GM19035 (cell line): ENCODE results near the gene RAD1.

Experiments used
- ATAC-seq: cut with Tn5 transposase; IDR thresholded peaks from one replicate; pipeline ENCODE4 v1.9.1; 2021; ENCODE audit not compliant: unreplicated experiment

RAD1 gene

GRCh38 chr5:34867660-34868059 is 47.6 kb downstream of the RAD1 start:
- ATAC-seq = no peak

DNA sequence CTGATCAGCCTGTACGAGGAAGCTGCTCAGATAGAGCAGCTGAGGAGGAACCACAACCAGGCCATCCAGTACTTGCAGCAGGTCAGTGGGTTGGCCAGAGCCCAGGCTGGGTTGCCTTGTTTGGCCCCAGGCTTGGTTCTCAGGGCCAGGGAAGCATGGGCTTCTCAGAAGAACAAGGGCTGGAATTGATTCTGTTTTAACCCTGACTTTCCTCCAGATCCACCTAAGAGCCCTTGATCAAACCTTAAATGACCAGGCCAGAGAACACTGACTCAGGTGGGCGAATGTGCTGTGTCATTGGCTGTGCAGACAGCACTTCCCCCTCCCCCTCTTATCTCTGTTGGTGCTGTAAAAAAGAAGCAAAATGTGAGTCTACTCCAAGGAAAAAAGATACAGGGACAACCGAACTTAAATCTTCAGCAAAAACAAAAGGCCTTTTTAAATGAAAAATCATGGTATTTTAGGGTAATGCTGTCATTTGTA is 48.3 kb downstream of the RAD1 start:
- no peak for ATAC-seq

- ATAC-seq = no peak
These were observed 50.2 kb downstream of the RAD1 start for GRCh38 chr5:34865091-34865490.

DNA sequence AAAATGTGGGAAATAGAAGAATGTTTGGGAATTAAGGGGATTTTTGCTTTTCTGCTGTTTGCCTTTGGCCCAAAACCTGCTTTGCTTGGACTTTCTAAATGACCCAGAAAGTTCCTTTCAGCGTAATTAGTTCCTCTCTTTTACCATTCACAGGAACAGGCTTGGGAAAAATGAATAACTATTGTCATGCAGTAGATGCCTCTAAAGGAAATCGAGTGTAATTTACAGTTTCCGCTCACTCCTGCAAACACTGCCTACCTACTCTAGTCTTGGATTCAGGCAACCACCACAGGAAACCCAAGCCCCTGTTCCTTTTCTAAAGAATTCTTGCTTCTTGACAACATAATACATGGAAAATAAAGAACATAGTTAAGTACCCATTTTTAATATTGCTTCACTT is 51.4 kb downstream of the RAD1 start:
- ATAC-seq = no peak

DNA sequence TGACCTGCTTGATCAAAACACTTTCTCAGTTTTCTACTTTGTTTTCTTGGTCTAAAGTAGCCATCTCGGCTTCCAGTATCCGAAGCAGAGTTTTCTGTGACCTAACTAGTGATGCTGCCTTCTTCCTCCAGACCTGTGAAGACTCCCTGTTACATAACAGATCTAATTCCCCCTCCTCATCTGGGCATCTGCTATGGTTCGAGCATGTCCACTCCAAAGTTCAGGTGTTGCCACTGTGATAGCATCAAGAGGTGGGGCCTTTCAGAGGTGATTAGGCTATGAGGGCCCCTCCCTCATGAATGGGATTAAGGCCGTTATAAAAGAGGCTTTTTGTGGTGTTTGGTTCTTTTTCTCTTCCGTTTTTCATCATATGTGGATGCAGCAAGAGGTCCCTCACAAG is 56.1 kb downstream of the RAD1 start:
- no peak for ATAC-seq

DNA sequence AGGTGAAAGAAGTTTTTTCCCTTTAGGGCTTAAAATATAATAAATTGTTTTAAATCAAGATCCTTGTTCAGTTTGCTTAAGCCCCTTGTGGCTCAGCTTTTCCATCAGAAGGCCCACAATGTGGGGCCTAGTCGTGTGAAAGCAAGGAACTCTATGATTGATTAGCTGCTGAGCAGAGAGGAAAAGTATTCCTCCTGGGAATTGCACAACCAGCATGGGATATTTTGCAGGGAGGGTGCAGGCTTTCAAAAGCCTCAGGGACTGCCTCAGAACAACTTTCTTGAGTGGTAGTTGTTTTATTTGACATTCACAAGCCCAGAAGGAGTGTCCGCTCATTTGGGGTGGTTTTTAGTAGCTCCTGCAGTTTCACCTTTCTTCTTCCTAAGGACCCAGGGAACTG is 56.5 kb downstream of the RAD1 start:
- no peak for ATAC-seq

GRCh38 chr5:34857894-34858293 is 57.4 kb downstream of the RAD1 start:
- no peak for ATAC-seq

GRCh38 chr5:34857161-34857560 is 58.1 kb downstream of the RAD1 start:
- no peak for ATAC-seq
